Suprapubic skin (tissue), 4 donors: Measurements from ENCODE around the gene XPNPEP2. TPM values are rescaled to one million over a fixed set of nuclear protein-coding genes. Genes with fewer than 3 reads are reported as not detected.

Experiments used
- DNase-seq, 2 donors: peaks; one replicate each; pipeline ENCODE4 v3.0.0-alpha.2; 2019; ENCODE audit warnings: low spot score in 2 of 2
- H3K27ac ChIP-seq: fragments of 200-600 bp; sonication (generic); one replicate; pipeline ENCODE4 v1.5.1; 2019
- H3K27me3 ChIP-seq: fragments of 200-600 bp; sonication (generic); one replicate; pipeline ENCODE4 v1.5.1; 2019
- H3K36me3 ChIP-seq: fragments of 200-600 bp; sonication (generic); one replicate; pipeline ENCODE4 v1.5.1; 2019
- H3K4me1 ChIP-seq: fragments of 200-600 bp; sonication (generic); one replicate; pipeline ENCODE4 v1.5.1; 2019
- H3K4me3 ChIP-seq: fragments of 200-600 bp; sonication (generic); one replicate; pipeline ENCODE4 v1.5.1; 2019; ENCODE audit warnings: mild to moderate bottlenecking
- H3K9me3 ChIP-seq: fragments of 200-600 bp; sonication (generic); one replicate; pipeline ENCODE4 v1.5.1; 2019
- EP300 ChIP-seq: sonication (generic); formaldehyde crosslinking; IDR thresholded peaks from one replicate; pipeline ENCODE4 v1.6.1; 2017; ENCODE audit warnings: antibody characterized with exemption
- POLR2A ChIP-seq, 2 donors: fragments of 450-650 bp; IDR thresholded peaks; one replicate each; pipeline ENCODE4 v1.6.1; 2017; ENCODE audit warnings: antibody characterized with exemption in 2 of 2, mild to moderate bottlenecking in 2 of 2, moderate library complexity in 2 of 2
- POLR2AphosphoS5 ChIP-seq, 3 donors: sonication (generic); formaldehyde crosslinking; IDR thresholded peaks; one replicate each; pipeline ENCODE4 v1.6.1; 2017; ENCODE audit warnings: antibody characterized with exemption in 3 of 3
- WGBS: methylation state at CpG from one replicate; pipeline ENCODE4 v1.1.5; 2018; 5-methylcytosine and 5-hydroxymethylcytosine counted together
- total RNA-seq, 4 donors: library from RNA; depleted of rRNA; stranded (reverse); fragments of >200 nt; gene quantifications; one replicate each; pipeline ENCODE4 v1.1.0, GENCODE V29; 2016
- TF ChIP-seq, protein P1 (sequence below), 2 donors: fragments of 200-600 bp in 1 of 2; fragments of 450-650 bp in 1 of 2; sonication (generic) in 1 of 2; IDR thresholded peaks; one replicate each; pipeline ENCODE4 v1.5.1; 2016 to 2019; ENCODE audit warnings: antibody characterized with exemption in 2 of 2, mild to moderate bottlenecking in 1 of 2, moderate library complexity in 1 of 2

XPNPEP2 gene
- total RNA-seq, 4 donors from 2014 or later: 0.83 to 6.1 (median 2.4) TPM

GRCh38 chrX:129783291-129783713 is 44.5 kb downstream of the XPNPEP2 start:
- Histone ChIP-seq H3K4me3 (no peak overlapping the region), H3K27ac (no peak overlapping the region), H3K36me3 (no peaks in the 10 kb centered on the region), H3K27me3 (no peaks in the 10 kb centered on the region), H3K4me1 (no peaks in the 10 kb centered on the region), H3K9me3 (no peaks in the 10 kb centered on the region)
- DNase-seq: no peak
- TF ChIP-seq POLR2AphosphoS5 (IDR thresholded peaks at IDR 0.05) (no peak), EP300 (no peak), POLR2A (IDR thresholded peaks at IDR 0.05) (no peak)
- TF ChIP-seq, protein P1, sequence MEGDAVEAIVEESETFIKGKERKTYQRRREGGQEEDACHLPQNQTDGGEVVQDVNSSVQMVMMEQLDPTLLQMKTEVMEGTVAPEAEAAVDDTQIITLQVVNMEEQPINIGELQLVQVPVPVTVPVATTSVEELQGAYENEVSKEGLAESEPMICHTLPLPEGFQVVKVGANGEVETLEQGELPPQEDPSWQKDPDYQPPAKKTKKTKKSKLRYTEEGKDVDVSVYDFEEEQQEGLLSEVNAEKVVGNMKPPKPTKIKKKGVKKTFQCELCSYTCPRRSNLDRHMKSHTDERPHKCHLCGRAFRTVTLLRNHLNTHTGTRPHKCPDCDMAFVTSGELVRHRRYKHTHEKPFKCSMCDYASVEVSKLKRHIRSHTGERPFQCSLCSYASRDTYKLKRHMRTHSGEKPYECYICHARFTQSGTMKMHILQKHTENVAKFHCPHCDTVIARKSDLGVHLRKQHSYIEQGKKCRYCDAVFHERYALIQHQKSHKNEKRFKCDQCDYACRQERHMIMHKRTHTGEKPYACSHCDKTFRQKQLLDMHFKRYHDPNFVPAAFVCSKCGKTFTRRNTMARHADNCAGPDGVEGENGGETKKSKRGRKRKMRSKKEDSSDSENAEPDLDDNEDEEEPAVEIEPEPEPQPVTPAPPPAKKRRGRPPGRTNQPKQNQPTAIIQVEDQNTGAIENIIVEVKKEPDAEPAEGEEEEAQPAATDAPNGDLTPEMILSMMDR (IDR thresholded peaks at IDR 0.05): no peak
- 80% methylated on average over 10 of the region's 11 CpGs for WGBS

GRCh38 chrX:129784371-129784770 is 45.6 kb downstream of the XPNPEP2 start:
- no peak overlapping the region for H3K4me3 ChIP-seq
- 65% methylated on average over 7 of the region's 7 CpGs for WGBS
- H3K27ac ChIP-seq: no peak overlapping the region
- TF ChIP-seq POLR2A (IDR thresholded peaks at IDR 0.05): no peak
- no peak for TF ChIP-seq POLR2AphosphoS5 (IDR thresholded peaks at IDR 0.05)
- no peak for TF ChIP-seq EP300
- TF ChIP-seq, protein P1 (IDR thresholded peaks at IDR 0.05): no peak
- no peaks in the 10 kb centered on the region for H3K4me1 ChIP-seq
- H3K36me3 ChIP-seq: no peaks in the 10 kb centered on the region
- H3K27me3 ChIP-seq: no peaks in the 10 kb centered on the region
- DNase-seq: peak in 1 of 2 donors; percentile 15
- H3K9me3 ChIP-seq: no peaks in the 10 kb centered on the region

DNA sequence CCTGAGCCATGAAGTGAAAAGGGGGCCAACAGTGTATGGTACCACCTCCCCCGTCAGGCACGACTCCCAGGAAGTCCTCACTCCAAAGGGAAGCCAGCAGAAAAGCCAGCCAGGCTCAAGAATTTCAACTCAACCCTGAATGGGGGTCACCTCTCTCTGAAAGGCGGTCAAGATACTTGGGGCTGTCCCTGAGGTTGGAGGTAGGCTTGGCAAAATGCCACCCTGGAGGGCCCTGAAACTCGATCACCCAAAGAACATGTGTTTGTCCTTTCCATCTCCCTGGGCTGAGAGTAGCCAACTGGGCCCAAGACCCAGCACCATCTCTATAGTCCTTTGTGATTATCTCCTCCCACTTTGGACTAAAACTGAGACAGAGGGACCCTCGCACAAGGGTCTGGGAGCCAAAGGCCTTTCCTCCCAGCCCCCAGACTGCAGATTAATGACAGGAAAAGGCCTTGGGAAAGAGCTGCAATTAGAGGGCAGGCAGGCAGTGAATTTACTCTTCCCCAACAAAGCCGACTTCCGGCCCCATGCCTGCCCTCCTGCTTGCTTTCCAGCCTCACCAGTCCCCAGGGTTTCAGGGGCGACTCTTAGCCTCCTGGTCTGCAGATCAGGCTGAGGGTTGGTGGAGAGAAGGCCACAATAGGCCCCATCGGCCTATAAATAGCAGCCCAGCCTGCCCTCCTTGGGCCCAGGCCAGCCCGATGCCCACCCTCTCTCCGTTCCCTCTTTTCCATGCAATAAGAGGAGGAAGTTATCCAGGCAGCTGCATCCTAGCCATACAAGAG is 46.6 kb downstream of the XPNPEP2 start:
- TF ChIP-seq POLR2AphosphoS5 (IDR thresholded peaks at IDR 0.05): no peak
- TF ChIP-seq, protein P1 (IDR thresholded peaks at IDR 0.05): no peak
- no peaks in the 10 kb centered on the region for H3K4me1 ChIP-seq
- WGBS: 71% methylated on average over 11 of the region's 11 CpGs

GRCh38 chrX:129786210-129786651 is 47.5 kb downstream of the XPNPEP2 start:
- H3K4me1 ChIP-seq: no peaks in the 10 kb centered on the region
- no peak overlapping the region for H3K27ac ChIP-seq
- H3K9me3 ChIP-seq: no peaks in the 10 kb centered on the region
- TF ChIP-seq EP300 (no peak), POLR2A (IDR thresholded peaks at IDR 0.05) (no peak), POLR2AphosphoS5 (IDR thresholded peaks at IDR 0.05) (no peak)
- TF ChIP-seq, protein P1 (IDR thresholded peaks at IDR 0.05): no peak
- H3K4me3 ChIP-seq: no peak overlapping the region
- DNase-seq: no peak
- WGBS: 62% methylated on average over 3 of the region's 3 CpGs
- H3K27me3 ChIP-seq: no peaks in the 10 kb centered on the region
- H3K36me3 ChIP-seq: no peaks in the 10 kb centered on the region

More for the DNA sequence above, 46.6 kb downstream of the XPNPEP2 start:
- no peaks in the 10 kb centered on the region for H3K36me3 ChIP-seq
- H3K27ac ChIP-seq: no peak overlapping the region
- DNase-seq: peak in 1 of 2 donors; percentile 55
- H3K4me3 ChIP-seq: no peak overlapping the region
- H3K9me3 ChIP-seq: no peaks in the 10 kb centered on the region
- no peaks in the 10 kb centered on the region for H3K27me3 ChIP-seq

DNA sequence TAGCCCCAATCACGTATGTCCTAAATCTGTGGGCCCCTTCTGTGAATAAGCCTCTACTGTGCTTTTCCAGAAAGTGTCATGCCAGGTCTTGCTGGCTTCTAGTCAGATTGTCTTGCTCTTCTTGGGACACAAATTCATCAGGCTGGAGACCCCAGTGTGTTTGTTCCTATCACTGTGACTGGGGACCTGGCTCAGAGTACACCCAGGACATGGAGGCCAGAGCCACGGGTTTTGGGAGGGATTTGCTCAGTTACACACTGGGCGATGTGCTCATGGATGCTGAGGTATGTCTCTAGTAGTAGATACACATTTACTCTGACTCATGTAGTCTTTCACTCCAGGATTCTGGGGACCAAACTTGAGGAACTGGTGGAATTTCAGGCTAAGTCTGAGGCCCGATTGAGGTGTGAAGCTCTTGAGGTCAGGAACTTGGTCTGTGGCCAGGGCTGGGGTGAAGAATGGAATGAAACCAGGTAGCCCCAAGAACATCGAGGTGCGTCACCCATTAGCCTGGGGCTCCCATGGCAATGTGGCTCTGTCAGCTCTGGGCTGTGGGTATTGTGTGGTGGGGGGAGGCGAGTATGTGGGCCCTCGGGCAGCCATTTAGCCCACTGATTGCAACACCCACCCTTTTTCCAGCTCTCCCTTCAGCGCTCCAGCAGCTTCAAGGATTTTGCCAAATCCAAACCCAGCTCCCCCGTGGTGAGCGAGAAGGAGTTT is 48.7 kb downstream of the XPNPEP2 start:
- 66% methylated on average over 7 of the region's 11 CpGs for WGBS
- no peak for DNase-seq
- Histone ChIP-seq H3K9me3 (no peaks in the 10 kb centered on the region), H3K27me3 (no peaks in the 10 kb centered on the region), H3K27ac (no peak overlapping the region), H3K36me3 (no peaks in the 10 kb centered on the region), H3K4me3 (no peak overlapping the region), H3K4me1 (no peaks in the 10 kb centered on the region)
- no peak for TF ChIP-seq POLR2AphosphoS5 (IDR thresholded peaks at IDR 0.05)
- TF ChIP-seq, protein P1 (IDR thresholded peaks at IDR 0.05): no peak
